Testis (tissue), 2 donors: ENCODE data around the gene KNG1.

Source experiments
- POLR2A ChIP-seq: fragments of 450-650 bp; IDR thresholded peaks from one replicate; pipeline ENCODE4 v1.6.1; 2017; ENCODE audit warnings: antibody characterized with exemption, mild to moderate bottlenecking, moderate library complexity
- TF ChIP-seq, protein P1 (sequence below), 3 experiments: fragments of 450-650 bp in 2 of 3; fragments of 200-600 bp in 1 of 3; sonication (generic) in 1 of 3; IDR thresholded peaks; one replicate each; pipeline ENCODE4 v1.5.1; 2016 to 2019; ENCODE audit warnings: antibody characterized with exemption in 3 of 3, mild to moderate bottlenecking in 2 of 3, moderate library complexity in 1 of 3

- TF ChIP-seq, protein P1, sequence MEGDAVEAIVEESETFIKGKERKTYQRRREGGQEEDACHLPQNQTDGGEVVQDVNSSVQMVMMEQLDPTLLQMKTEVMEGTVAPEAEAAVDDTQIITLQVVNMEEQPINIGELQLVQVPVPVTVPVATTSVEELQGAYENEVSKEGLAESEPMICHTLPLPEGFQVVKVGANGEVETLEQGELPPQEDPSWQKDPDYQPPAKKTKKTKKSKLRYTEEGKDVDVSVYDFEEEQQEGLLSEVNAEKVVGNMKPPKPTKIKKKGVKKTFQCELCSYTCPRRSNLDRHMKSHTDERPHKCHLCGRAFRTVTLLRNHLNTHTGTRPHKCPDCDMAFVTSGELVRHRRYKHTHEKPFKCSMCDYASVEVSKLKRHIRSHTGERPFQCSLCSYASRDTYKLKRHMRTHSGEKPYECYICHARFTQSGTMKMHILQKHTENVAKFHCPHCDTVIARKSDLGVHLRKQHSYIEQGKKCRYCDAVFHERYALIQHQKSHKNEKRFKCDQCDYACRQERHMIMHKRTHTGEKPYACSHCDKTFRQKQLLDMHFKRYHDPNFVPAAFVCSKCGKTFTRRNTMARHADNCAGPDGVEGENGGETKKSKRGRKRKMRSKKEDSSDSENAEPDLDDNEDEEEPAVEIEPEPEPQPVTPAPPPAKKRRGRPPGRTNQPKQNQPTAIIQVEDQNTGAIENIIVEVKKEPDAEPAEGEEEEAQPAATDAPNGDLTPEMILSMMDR (IDR thresholded peaks at IDR 0.05) = no peak
- no peak for TF ChIP-seq POLR2A
Measured at GRCh38 chr3:186691676-186692075, 25.5 kb upstream of the KNG1 start.
